Bone marrow (tissue), 2 donors: ENCODE measurements around the gene CCDC110.

Experiments used
- DNase-seq, 2 donors: peaks; one replicate each; lab custom pipeline; 2025; lab: John Stamatoyannopoulos, UW

Gene CCDC110

DNA sequence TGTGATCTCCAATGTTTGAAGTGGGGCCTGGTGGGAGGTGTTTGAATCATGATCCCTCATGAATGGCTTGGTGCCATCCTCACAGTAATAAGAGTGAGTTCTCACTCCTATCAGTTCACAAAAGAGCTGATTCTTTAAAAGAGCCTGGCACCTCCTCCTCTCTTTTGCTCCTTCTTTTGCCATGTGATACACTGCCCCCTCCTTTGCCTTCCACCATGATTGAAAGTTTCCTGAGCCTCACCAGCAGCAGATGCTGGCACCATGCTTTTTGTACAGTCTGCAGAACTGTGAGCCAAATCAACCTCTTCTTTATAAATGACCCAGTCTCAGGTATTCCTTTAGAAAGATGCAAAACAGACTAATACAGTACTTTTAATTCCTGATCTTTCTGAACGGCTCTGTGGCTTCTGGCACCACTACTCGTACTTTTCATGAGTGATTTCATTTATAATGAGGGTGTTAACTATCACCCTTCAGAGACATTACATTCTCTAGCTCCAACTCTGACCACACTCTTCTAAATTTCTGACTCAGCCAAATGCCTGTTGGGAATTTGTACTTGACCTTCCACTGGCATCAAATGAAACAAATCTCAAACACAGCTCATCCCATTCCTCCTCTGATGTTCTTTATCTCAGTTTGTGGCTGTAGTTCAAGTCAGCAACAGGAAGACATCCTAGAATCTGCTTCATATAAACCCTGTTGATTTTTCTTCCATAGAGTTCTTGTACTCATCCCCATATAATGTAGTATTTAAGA, 50.0 kb downstream of the CCDC110 start:
- DNase-seq: no peak

DNA sequence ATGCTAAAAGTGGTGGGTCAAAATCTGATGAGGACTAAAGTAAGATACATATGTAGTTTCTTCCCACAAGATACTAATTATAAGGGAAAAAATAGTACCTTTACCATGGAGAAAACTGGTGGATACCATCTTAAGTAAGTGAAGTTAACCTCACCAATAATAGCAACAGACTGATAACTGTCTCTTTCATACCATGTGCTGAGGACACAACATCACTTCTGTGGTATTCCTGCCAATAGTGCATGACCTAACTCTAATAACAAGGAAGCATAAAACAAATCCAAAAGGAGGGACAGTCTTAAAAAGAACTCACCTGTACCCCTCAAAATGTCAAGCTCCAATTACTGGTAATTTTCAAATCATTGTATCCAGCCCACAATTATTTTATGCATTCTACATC, 54.6 kb downstream of the CCDC110 start:
- no peak for DNase-seq

DNA sequence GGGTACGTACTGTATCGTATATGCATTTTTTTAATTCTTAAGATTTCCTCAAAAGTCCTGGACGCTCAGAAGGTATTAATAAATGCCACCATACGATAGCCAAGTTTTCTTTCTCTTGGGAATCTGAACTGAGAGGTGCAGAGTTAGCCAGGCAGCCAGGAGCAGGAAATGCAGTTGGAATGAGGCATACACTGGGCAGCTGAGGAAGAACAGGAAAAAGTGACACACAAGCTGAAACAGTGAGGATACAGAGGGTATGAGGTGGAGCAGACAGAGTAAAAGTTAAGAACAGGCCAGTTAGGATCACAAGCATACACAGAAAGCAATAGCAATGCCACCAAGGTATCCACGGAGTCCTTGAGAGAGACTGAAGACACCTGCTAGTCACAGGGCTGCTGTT, 59.1 kb downstream of the CCDC110 start:
- DNase-seq: no peak

DNA sequence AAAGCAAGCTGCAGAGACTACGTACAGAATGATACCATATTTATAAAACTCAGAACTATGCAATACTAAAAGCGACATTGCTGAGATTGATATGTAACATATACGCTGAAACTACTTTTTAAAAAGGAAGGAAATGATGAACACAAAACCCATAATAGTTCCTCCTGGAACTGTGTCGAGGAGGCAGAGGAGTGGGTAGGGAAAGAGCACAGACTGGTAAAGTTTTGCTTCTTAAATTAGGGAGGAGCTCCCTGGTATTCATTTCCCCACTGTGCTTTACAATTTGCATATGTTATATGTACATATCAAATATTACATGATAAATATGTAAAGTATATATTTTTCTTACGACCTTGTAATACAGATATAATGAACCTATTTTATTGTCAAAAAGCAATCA, 59.7 kb downstream of the CCDC110 start:
- DNase-seq: no peak

DNA sequence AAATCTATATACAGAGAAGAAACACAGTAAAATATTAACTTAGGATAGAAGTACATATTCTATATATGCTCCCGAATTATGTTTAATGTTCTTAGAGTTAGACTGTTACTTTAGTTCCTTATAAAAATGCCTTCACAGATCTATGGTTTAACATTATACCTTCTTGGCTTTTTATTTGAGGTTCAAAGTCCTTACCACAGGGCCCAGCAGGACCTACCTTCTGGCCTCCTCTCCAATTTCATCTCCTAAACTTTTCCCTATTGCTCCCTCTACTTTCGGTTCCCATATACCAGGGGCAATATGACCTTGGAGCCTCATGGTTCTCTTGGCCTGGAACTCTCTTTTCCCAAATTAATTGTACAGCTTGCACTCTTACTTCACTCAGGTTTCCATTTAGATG, 63.1 kb downstream of the CCDC110 start:
- no peak for DNase-seq

DNA sequence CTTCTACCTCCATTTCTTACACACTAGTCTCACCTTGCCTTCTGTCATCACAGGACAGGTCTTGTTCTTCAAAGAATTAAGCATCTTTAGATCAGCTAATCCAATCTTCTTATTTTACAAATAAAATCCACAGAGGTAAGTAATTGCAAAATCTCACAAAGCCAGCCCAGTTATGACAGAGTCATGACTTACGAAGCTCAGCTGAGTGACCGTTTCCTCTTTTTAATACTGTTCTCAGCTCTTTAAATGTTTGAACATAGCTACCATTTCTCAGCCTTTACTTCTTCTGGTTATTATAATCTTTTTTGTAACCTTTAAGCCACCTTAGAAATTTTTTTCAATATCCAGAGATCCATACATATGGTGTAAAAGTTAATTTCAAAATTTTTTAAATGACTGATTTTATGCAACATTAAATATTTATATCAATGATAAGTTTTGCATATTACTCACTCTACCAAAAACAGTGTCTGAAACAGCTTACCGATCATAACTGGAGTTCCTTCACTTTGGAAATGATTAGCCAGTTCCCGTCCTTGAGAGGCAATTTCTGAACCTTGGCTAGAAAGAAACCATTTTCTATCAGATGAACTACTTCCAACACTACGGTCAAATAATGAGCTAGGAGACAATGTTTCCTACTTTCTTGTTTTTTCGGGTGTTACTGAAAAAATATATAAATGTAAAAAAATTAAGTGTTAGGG, 66.1 kb downstream of the CCDC110 start:
- DNase-seq: no peak

DNA sequence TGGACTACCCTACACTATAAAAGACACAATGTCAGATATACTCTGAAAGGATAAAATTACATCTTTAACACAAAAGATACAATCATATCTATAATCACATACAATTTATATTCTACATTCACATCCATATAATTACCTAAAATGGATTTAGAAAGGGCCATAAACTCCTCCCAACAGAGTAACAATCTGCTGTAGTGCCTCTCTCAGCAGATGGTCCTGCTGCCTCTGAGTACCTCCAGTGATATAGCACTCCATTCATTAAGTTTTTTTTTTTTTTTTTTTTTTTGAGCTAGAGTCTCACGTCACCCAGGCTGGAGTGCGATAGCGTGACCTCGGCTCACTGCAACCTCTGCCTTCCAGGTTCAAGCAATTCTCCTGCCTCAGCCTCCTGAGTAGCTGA, 67.5 kb downstream of the CCDC110 start:
- DNase-seq: no peak

DNA sequence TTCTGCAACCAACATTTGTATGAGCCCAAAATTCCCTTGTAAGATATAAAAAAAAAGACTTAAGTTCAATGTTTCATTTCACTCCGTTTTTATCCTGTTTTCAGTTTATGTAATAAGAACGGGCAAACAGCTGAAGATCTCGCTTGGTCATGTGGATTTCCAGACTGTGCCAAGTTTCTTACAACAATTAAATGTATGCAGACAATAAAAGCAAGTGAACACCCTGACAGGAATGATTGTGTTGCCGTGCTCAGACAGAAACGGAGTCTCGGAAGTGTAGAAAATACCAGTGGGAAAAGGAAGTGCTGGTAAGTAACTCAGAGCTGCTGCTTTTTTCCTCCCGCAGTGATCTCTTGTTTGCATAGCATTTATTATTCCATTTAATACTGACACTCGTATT, 72.1 kb downstream of the CCDC110 start:
- DNase-seq: no peak

DNA sequence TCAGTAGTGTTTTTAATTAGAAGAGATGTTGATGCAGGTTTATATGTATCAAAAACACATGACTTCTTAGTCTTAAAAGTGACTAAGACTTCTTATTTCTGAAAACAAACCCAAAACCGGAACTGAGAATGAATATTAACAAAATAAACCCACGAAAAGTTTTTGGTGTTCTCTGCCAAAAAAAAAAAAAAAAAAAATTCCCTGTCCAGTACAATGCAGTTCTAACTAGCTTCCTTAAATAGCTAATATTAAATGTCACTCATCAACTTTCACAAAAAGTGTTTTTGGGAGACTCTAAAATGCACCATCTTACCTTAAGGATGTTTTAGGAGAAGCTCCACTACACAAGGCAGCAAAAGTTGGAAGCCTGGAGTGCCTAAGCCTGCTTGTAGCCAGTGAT, 72.9 kb downstream of the CCDC110 start:
- no peak for DNase-seq

DNA sequence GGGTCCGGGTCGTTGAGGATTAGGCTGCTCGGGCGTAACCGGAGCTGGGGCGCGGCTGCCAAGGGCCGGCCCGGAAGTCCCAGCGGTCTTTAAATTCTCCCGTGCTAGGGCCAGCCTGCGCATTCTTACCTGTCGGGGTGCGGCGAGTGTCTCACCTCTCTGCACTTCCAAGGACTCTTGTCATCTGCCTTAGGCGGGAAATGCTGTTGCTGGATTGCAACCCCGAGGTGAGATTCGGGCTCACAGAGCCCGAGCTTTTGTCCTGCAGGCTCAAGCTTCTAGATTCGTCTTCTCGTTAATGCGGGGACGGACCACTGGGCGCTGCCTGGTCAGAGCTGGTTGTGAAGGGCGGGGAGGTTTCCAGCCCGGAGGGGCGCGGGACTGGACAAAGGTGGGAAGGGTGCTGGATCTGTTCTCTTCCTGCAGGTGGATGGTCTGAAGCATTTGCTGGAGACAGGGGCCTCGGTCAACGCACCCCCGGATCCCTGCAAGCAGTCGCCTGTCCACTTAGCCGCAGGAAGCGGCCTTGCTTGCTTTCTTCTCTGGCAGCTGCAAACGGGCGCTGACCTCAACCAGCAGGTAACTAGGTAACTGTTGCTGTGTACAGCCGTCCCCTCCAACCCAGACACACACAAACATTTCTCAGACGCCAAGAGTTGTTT, 74.7 kb downstream of the CCDC110 start, which contains the start of gene ANKRD37:
Gene ANKRD37 (plus strand): TSS at position 118 of the 662 bp plus-strand sequence. CDS start 83 bp downstream, at position 201.
- no peak for DNase-seq

DNA sequence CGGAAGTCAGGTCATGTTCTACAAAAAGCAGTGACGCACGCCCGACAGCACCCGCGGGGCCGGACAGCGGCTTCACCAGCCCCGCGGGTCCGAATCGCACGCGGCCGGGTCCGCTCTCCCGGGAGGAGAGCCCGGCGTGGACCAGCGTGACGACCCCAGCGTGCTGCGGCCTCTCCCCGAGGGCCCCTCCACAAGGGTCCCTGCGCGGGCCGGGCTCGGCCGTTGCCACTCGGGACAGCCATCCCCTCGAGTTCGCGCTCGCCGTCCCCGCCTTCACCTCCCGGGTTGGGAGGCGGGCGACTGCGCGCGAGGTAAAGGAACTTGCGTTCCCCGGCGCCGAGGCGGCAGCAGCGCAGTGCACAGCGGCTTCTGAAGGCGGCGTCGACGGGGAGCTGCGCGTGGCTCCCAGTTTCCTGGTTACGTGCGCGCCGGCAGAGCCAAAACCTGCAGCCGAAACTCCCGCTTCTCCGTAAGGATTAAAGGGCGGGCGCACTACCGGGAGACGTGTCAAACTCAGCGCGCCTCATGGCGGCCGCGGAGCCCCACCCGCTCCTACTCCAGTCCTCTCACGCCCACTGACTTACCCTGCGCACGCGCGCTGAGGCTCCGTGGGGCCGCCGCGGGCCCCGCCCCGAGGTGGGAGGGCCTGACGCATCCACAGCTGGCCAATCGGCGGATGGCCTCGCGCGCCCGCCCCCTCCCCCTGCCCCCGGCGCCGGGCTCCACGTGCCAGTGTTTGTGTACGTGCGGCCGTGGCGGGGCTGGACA, 75.4 kb downstream of the CCDC110 start:
- DNase-seq: peak; percentile 87 to 91

DNA sequence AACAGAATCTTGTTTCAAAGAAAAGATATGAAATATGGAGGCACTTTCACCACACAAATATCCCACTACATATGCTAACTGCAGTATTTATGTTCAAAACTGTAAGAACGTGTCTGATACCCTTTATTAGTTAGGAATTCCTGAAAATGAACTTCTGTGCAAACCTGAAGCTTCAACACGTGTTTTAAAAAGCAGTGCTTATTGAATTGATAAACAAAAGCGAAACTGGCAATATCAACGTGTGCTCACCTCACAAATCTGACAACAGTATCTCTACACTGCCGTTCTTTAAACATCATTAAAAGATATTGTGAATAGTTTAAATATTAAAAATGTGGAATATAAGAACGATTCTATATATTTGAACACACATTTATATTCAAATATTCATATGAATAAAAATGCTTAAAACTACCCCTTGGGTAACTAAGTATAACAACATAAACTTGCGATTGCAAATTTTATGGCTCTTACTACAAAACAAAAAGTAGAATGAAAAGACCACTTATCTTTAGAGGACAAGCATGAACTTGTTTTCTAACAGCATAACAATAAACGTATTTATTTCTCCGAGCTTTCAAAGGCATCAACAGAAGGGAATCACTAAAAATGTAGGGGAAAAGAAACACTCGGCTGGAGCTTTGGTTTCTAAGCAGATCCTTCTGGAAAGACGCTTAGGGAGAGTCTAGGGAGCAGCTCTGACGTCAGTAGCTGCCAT, 76.1 kb downstream of the CCDC110 start, which contains the start of gene LRP2BP:
Gene LRP2BP (minus strand): TSS at position 687 of the 718 bp plus-strand sequence. CDS start 17,738 bp downstream, outside the sequence.
- peak in 1 of 2 donors; percentile 44 for DNase-seq
